ENCODE measurements around the gene EIPR1. TPM values are rescaled to one million over a fixed set of nuclear protein-coding genes. Genes with fewer than 3 reads are reported as not detected.

Gene EIPR1
- polyA plus RNA-seq, 1 donor from 2014 or later, result 138 TPM

DNA sequence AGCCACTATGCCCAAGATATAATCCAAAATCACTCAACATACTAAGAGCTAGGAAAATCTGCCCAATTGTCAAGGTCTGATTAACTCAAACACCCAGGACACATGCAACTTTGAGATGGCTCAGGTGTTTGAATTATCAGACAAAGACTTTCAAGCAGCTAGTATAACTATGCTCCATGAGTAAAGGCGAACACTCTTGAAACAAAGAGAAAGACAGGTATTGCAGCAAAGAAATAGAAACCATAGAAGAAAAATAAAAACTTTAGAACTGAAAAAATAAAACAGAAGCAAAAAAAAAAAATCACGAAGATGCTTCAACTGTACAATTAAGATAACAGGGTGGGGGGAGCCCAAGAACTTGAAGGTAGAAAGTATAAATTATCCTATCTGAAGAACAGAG is 214.2 kb downstream of the EIPR1 start:
- H4K20me1 ChIP-seq (ENCODE audit: insufficient read depth), result no peaks in the 10 kb centered on the region
- H2AFZ ChIP-seq (ENCODE audit: low read depth, low read length), result no peak overlapping the region
- H3K79me2 ChIP-seq (replicated peaks; ENCODE audit: insufficient read depth, low read length), result no peaks in the 10 kb centered on the region
- H3K36me3 ChIP-seq (ENCODE audit: insufficient read depth, low read length), result no peaks in the 10 kb centered on the region
- no peaks in the 10 kb centered on the region for H3F3A ChIP-seq (ENCODE audit: insufficient read depth, low read length, poor library complexity, severe bottlenecking)
- no peak overlapping the region for H3K9ac ChIP-seq (ENCODE audit: low read length)
- no peak overlapping the region for H3K4me2 ChIP-seq (ENCODE audit: low read length)
- H3K9me2 ChIP-seq (ENCODE audit: insufficient read depth, low read length), result no peaks in the 10 kb centered on the region
- H3K27ac ChIP-seq (ENCODE audit: low read length), result no peak overlapping the region
- no peaks in the 10 kb centered on the region for H3K9me3 ChIP-seq (ENCODE audit: low read length)
- TF ChIP-seq POLR2AphosphoS5 (IDR thresholded peaks at IDR 0.05), result no peak
- TF ChIP-seq REST (IDR thresholded peaks at IDR 0.05; ENCODE audit: borderline replicate concordance), result no peak
- no peak for TF ChIP-seq EP300 (conservative IDR thresholded peaks at IDR 0.05; ENCODE audit: poor library complexity, severe bottlenecking)
- no peak for TF ChIP-seq TAF1 (IDR thresholded peaks at IDR 0.05; ENCODE audit: low read depth)
- TF ChIP-seq EZH2 (IDR thresholded peaks at IDR 0.05; ENCODE audit: borderline replicate concordance, insufficient read depth, low read length, poor library complexity, severe bottlenecking), result no peak
- no peak for TF ChIP-seq SMC3 (conservative IDR thresholded peaks at IDR 0.05; ENCODE audit: poor library complexity)
- no peak for TF ChIP-seq RAD21 (conservative IDR thresholded peaks at IDR 0.05)
- TF ChIP-seq CTCF (IDR thresholded peaks at IDR 0.05; ENCODE audit: poor library complexity, severe bottlenecking), result no peak
- no peak for TF ChIP-seq MXI1 (conservative IDR thresholded peaks at IDR 0.05; ENCODE audit: poor library complexity, severe bottlenecking)
- no peaks in the 10 kb centered on the region for H3K27me3 ChIP-seq (ENCODE audit: insufficient read depth, low read depth, low read length)
- no peak overlapping the region for H3K4me3 ChIP-seq (ENCODE audit: low read length)

GRCh38 chr2:3162442-3163077 is 215.1 kb downstream of the EIPR1 start:
- Histone ChIP-seq H3K27me3 (ENCODE audit: insufficient read depth, low read depth, low read length) (no peaks in the 10 kb centered on the region), H3K4me2 (ENCODE audit: low read length) (no peak overlapping the region), H3K9me2 (ENCODE audit: insufficient read depth, low read length) (no peaks in the 10 kb centered on the region), H3F3A (ENCODE audit: insufficient read depth, low read length, poor library complexity, severe bottlenecking) (no peaks in the 10 kb centered on the region), H3K9ac (ENCODE audit: low read length) (no peak overlapping the region), H2AFZ (ENCODE audit: low read depth, low read length) (no peak overlapping the region), H4K20me1 (ENCODE audit: insufficient read depth) (no peaks in the 10 kb centered on the region), H3K79me2 (replicated peaks; ENCODE audit: insufficient read depth, low read length) (no peaks in the 10 kb centered on the region), H3K9me3 (ENCODE audit: low read length) (no peaks in the 10 kb centered on the region), H3K27ac (ENCODE audit: low read length) (no peak overlapping the region), H3K36me3 (ENCODE audit: insufficient read depth, low read length) (no peaks in the 10 kb centered on the region), H3K4me3 (ENCODE audit: low read length) (no peak overlapping the region)
- TF ChIP-seq MXI1 (conservative IDR thresholded peaks at IDR 0.05; ENCODE audit: poor library complexity, severe bottlenecking) (no peak), CTCF (IDR thresholded peaks at IDR 0.05; ENCODE audit: poor library complexity, severe bottlenecking) (no peak), REST (IDR thresholded peaks at IDR 0.05; ENCODE audit: borderline replicate concordance) (no peak), EP300 (conservative IDR thresholded peaks at IDR 0.05; ENCODE audit: poor library complexity, severe bottlenecking) (no peak), SMC3 (conservative IDR thresholded peaks at IDR 0.05; ENCODE audit: poor library complexity) (no peak), RAD21 (conservative IDR thresholded peaks at IDR 0.05) (no peak), TAF1 (IDR thresholded peaks at IDR 0.05; ENCODE audit: low read depth) (no peak)

Data from neural cell (in vitro differentiated cells).